ENCODE data around the gene GRK4.

The GRK4 gene

DNA sequence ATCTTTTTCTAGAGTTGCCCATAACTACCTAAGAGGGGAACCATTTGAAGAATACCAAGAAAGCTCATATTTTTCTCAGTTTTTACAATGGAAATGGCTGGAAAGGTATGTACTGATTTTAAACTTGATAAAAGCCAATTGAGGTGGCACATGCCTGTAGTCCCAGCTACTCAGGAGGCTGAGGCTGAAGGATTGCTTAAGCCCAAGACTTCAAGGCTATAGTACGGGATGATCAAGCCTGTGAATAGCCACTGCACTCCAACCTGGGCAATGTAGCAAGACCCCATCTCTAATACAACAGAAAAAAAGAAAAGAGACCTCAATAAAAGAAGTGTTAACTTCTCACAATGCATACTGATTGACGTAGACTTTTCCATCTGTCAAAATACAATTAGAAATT lies 44.4 kb downstream of the GRK4 start:
- TF ChIP-seq, protein P1, sequence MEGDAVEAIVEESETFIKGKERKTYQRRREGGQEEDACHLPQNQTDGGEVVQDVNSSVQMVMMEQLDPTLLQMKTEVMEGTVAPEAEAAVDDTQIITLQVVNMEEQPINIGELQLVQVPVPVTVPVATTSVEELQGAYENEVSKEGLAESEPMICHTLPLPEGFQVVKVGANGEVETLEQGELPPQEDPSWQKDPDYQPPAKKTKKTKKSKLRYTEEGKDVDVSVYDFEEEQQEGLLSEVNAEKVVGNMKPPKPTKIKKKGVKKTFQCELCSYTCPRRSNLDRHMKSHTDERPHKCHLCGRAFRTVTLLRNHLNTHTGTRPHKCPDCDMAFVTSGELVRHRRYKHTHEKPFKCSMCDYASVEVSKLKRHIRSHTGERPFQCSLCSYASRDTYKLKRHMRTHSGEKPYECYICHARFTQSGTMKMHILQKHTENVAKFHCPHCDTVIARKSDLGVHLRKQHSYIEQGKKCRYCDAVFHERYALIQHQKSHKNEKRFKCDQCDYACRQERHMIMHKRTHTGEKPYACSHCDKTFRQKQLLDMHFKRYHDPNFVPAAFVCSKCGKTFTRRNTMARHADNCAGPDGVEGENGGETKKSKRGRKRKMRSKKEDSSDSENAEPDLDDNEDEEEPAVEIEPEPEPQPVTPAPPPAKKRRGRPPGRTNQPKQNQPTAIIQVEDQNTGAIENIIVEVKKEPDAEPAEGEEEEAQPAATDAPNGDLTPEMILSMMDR (IDR thresholded peaks at IDR 0.05; ENCODE audit: borderline replicate concordance, insufficient read depth, low read depth, low read length) = no peak
- no peak overlapping the region for H3K4me3 ChIP-seq (ENCODE audit: low read depth, low read length)

DNA sequence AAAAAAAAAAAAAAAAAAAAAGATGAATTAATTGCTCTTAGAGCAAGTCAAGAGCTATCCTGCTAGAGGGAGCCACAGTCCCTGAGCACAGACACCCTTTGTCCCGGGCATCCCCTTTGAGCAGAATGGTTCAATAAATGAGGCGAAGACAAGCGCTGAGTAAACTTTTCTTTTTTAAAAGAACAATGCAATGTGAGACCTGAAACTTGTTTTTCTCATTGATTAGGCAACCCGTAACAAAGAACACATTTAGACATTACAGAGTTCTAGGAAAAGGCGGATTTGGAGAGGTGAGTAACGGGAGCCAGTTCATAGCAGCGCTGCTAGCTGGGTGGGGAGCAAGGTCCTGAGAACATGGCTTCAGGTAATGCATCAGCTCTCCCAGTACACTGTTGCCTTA lies 46.1 kb downstream of the GRK4 start:
- TF ChIP-seq, protein P1 (IDR thresholded peaks at IDR 0.05; ENCODE audit: borderline replicate concordance, insufficient read depth, low read depth, low read length) = peak; percentile 27; the same call in 1 of the 2 replicates
- no peak overlapping the region for H3K4me3 ChIP-seq (ENCODE audit: low read depth, low read length)

DNA sequence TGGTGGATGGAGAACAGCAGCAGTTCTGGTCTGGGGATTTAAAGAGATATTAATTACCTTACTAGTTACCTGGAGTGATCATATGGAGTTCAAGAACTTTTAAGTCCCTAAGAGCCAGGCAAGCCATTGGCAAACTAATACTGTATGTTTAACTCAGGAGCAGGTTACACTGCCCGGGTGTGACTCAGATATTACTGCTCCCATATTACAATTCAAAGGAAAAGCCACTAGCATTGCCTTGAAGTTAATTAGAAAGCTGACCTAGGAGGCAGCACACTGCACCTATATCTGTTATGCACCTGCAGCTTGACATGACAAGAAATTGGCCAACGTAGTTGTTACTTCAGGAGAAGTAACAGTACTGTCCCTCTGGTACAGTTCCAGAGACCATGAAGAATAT lies 47.2 kb downstream of the GRK4 start:
- H3K4me3 ChIP-seq (ENCODE audit: low read depth, low read length) = no peak overlapping the region
- TF ChIP-seq, protein P1 (IDR thresholded peaks at IDR 0.05; ENCODE audit: borderline replicate concordance, insufficient read depth, low read depth, low read length) = no peak

DNA sequence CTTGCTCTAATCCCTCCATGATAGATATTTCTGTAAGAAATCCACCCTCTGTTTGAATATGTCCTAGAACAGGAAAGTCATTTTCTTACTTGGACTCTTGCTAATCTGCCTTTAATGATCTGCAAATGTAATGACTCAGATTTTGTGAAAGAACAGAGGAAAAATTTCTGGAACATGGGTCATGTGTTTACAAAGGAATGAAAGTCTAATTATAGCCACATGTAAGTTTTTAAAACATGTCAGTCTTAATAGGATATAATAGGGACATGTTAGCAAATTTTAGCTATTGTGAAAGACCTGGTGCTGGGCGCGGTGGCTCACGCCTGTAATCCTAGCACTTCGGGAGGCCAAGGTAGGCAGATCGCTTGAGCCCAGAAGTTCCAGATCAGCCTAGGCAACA lies 47.6 kb downstream of the GRK4 start:
- H3K4me3 ChIP-seq (ENCODE audit: low read depth, low read length) = no peak overlapping the region
- TF ChIP-seq, protein P1 (IDR thresholded peaks at IDR 0.05; ENCODE audit: borderline replicate concordance, insufficient read depth, low read depth, low read length) = no peak

DNA sequence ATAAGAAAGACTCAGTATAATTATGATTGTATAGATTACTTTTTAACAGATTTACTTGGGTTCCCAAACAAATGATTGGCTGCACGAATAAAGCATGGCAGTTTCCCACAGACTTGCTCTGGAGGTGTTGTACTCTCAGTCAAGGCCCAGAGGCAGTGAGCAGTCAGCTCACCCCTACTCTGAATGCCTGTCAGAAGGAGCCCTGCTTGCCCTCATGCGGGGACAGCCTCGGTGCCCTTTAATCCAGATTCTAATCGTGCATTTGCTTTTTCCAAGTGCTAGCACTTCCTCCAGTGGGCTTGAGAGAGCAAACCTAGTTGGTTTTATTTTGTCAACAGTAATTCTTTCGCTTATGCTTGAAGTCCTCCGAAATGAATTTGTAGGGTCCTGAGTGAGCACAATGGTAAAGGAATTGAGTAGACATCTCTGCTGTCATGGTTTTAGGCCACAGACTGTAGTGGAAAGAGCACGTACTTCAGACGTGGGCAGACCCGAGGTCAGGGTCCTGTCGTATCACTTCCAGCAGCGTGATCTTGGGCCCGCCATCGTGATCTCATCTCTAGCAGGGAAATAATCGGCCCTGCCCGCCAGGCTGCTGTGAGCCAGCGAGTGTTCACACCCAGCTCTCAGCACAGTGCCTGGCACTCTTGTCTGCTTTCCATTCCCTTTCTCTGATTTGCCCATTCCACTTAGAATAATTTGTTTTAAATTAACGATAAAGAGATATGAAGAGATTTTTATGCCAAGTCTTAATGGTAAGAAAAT lies 48.3 kb downstream of the GRK4 start:
- no peak overlapping the region for H3K4me3 ChIP-seq (ENCODE audit: low read depth, low read length)
- TF ChIP-seq, protein P1 (IDR thresholded peaks at IDR 0.05; ENCODE audit: borderline replicate concordance, insufficient read depth, low read depth, low read length) = no peak

DNA sequence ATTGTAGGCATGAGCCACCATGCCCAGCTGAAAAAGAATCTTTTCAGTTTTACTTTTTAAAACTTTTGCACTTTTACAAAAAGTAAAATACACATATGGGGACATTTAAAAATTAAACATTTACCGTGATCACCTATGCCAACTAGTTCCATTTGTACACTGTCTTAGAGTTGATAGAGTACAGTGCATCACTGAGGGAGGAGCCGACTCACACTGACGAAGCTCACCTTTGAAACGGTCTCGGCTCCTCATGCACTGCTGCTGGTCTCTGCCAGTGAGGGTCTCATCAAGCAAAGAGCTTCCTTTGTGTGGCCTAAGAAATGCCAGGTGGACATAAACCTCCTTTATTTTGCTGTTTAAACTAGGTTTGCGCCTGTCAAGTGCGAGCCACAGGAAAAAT lies 50.0 kb downstream of the GRK4 start:
- TF ChIP-seq, protein P1 (IDR thresholded peaks at IDR 0.05; ENCODE audit: borderline replicate concordance, insufficient read depth, low read depth, low read length) = no peak
- H3K4me3 ChIP-seq (ENCODE audit: low read depth, low read length) = no peak overlapping the region

DNA sequence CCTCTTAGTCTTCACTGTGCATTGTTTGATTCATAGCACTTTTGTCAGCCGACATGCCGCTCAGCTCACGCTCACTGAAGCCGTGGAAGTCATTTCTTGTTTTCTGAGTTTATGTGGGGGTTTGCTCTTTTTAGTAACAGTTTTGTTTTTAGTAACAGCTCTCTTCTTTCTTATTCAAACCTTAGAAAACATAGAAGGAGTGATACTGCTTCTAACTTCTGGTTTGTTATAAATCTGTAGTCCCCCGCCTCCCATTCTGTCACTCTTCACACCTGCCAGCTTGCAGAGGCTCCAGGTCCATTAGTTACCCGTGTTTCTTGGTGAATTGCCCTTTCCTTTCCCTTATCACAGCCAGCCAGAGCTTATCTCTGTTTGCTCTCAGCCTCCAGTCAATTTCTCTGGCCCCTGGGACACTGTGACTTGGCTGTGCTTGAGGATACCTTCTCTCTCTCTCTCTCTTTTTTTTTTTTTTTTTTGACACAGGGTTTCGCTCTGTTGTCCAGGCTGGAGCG lies 50.5 kb downstream of the GRK4 start:
- TF ChIP-seq, protein P1 (IDR thresholded peaks at IDR 0.05; ENCODE audit: borderline replicate concordance, insufficient read depth, low read depth, low read length) = no peak
- no peak overlapping the region for H3K4me3 ChIP-seq (ENCODE audit: low read depth, low read length)

Data from GM12875 (cell line).